ENCODE measurements around the gene DHX40.
A peak's percentile ranks its signal among the peaks of the same experiment; 100 is the strongest.

- TF ChIP-seq CTCF (conservative IDR thresholded peaks at IDR 0.05) (no peak), ZFX (IDR thresholded peaks at IDR 0.05) (peak; percentile 53)
These were observed 54.6 kb downstream of the DHX40 start for GRCh38 chr17:59620064-59620359.
